Smooth muscle cell (in vitro differentiated cells): Measurements from ENCODE around the gene ST6GAL1. TPM values are rescaled to one million over a fixed set of nuclear protein-coding genes. Genes with fewer than 3 reads are reported as not detected.
"Not testable (repeated sequence)": the region's sequence is repeated elsewhere in the genome, so short reads cannot be mapped to it uniquely, and the experiment has no call there.

ENCODE experiments used
- DNase-seq: peaks from one replicate; lab custom pipeline; 2025; ENCODE audit not compliant: unreplicated experiment; lab: John Stamatoyannopoulos, UW
- H2AFZ ChIP-seq: fragments of 200-600 bp; sonication (generic); 2 replicates; pipeline ENCODE4 v1.6.0; 2016; ENCODE audit warnings: antibody characterized with exemption, low read depth, mild to moderate bottlenecking
- H3F3A ChIP-seq: fragments of 200-600 bp; sonication (generic); 2 replicates; pipeline ENCODE4 v1.6.0; 2017; ENCODE audit warnings: antibody characterized with exemption, low read depth
- H3K27ac ChIP-seq: fragments of 200-600 bp; sonication (generic); 2 replicates; pipeline ENCODE4 v1.5.1; 2016; ENCODE audit warnings: low read depth, mild to moderate bottlenecking
- H3K27me3 ChIP-seq: fragments of 200-600 bp; sonication (generic); 2 replicates; pipeline ENCODE4 v1.6.1; 2016; ENCODE audit warnings: low read depth, mild to moderate bottlenecking
- H3K36me3 ChIP-seq: fragments of 200-600 bp; sonication (generic); 2 replicates; pipeline ENCODE4 v1.5.1; 2016; ENCODE audit warnings: low read depth
- H3K4me1 ChIP-seq: fragments of 200-600 bp; sonication (generic); 2 replicates; pipeline ENCODE4 v1.5.1; 2016; ENCODE audit warnings: low read depth
- H3K4me2 ChIP-seq: fragments of 200-600 bp; sonication (generic); 2 replicates; pipeline ENCODE4 v1.6.0; 2016; ENCODE audit warnings: mild to moderate bottlenecking
- H3K4me3 ChIP-seq: fragments of 200-600 bp; sonication (generic); 2 replicates; pipeline ENCODE4 v1.5.1; 2016; ENCODE audit warnings: mild to moderate bottlenecking
- H3K79me2 ChIP-seq: fragments of 200-600 bp; sonication (generic); 2 replicates; pipeline ENCODE4 v1.6.0; 2016; ENCODE audit warnings: low read depth, mild to moderate bottlenecking
- H3K9ac ChIP-seq: fragments of 200-600 bp; sonication (generic); 2 replicates; pipeline ENCODE4 v1.6.0; 2016; ENCODE audit warnings: low read depth
- H3K9me3 ChIP-seq: fragments of 200-600 bp; sonication (generic); replicated peaks from 2 replicates; pipeline ENCODE4 v1.5.1; 2016; ENCODE audit warnings: low read depth
- H4K20me1 ChIP-seq: fragments of 200-600 bp; sonication (generic); 2 replicates; pipeline ENCODE4 v1.6.0; 2016; ENCODE audit warnings: low read depth
- CTCF ChIP-seq: fragments of 200-600 bp; sonication (generic); IDR thresholded peaks from 2 replicates; pipeline ENCODE4 v1.5.1; 2017; ENCODE audit warnings: borderline replicate concordance, mild to moderate bottlenecking, antibody characterized with exemption; ENCODE audit not compliant: insufficient read depth, poor library complexity, severe bottlenecking
- WGBS: methylation state at CpG from one replicate; pipeline ENCODE4 v1.1.7; 2016; ENCODE audit warnings: low lambda C conversion rate; 5-methylcytosine and 5-hydroxymethylcytosine counted together
- polyA plus RNA-seq: library from polyadenylated mRNA; unstranded; fragments of >200 nt; fragmentation: Nextera tagmentation; extraction: Ambion mirVana; gene quantifications from 2 replicates; pipeline ENCODE4 v1.2.1, GENCODE V29; 2016
- total RNA-seq: library from RNA; depleted of rRNA; stranded (reverse); fragments of >200 nt; gene quantifications from 2 replicates; pipeline ENCODE4 v1.2.3, GENCODE V29; 2014

ST6GAL1 gene
- total and polyA plus RNA-seq, 2 experiments from 2014 or later: 3.5 to 8.9 TPM

GRCh38 chr3:186953011-186953487, 22.7 kb downstream of the ST6GAL1 start:
- Histone ChIP-seq H3K27me3 (no peaks in the 10 kb centered on the region), H3K9ac (no peak overlapping the region), H3K9me3 (no peaks in the 10 kb centered on the region), H3K4me3 (no peak overlapping the region), H3K79me2 (no peaks in the 10 kb centered on the region), H3K4me1 (peaks cover 9% of the 10 kb centered on the region), H3K36me3 (no peaks in the 10 kb centered on the region), H3F3A (peaks cover 5% of the 10 kb centered on the region), H3K4me2 (no peak overlapping the region), H3K27ac (peak overlapping the region; percentile 48), H4K20me1 (no peaks in the 10 kb centered on the region), H2AFZ (peak overlapping the region; percentile 12)
- 63% methylated on average over 4 of the region's 4 CpGs for WGBS
- TF ChIP-seq CTCF: no peak
- DNase-seq: no peak

GRCh38 chr3:186953992-186954699, 23.8 kb downstream of the ST6GAL1 start:
- not testable (repeated sequence) for H3K27me3 ChIP-seq, H3K9me3 ChIP-seq
- WGBS: 64% methylated on average over 6 of the region's 6 CpGs

GRCh38 chr3:186955898-186956696, 25.8 kb downstream of the ST6GAL1 start:
- H3K9ac ChIP-seq: no peak overlapping the region
- H3K4me3 ChIP-seq: no peak overlapping the region
- H3K9me3 ChIP-seq: no peaks in the 10 kb centered on the region
- peaks cover 9% of the 10 kb centered on the region for H3K4me1 ChIP-seq
- no peaks in the 10 kb centered on the region for H3K36me3 ChIP-seq
- H4K20me1 ChIP-seq: no peaks in the 10 kb centered on the region
- peak overlapping the region; percentile 10 for H3K4me2 ChIP-seq
- DNase-seq: no peak
- no peak overlapping the region for H2AFZ ChIP-seq
- no peaks in the 10 kb centered on the region for H3K27me3 ChIP-seq
- TF ChIP-seq CTCF: no peak
- no peaks in the 10 kb centered on the region for H3K79me2 ChIP-seq
- WGBS: 36% methylated on average over 9 of the region's 9 CpGs
- H3F3A ChIP-seq: peaks cover 5% of the 10 kb centered on the region
- H3K27ac ChIP-seq: peak overlapping the region; percentile 7

More at GRCh38 chr3:186953992-186954699, 23.8 kb downstream of the ST6GAL1 start:
- H3K36me3 ChIP-seq, H3K79me2 ChIP-seq, H3K27ac ChIP-seq, H3K4me1 ChIP-seq, H2AFZ ChIP-seq, H4K20me1 ChIP-seq, DNase-seq, H3F3A ChIP-seq, H3K4me3 ChIP-seq, H3K4me2 ChIP-seq, H3K9ac ChIP-seq: not testable (repeated sequence)

- no peak for TF ChIP-seq CTCF
These were observed 28.8 kb downstream of the ST6GAL1 start for GRCh38 chr3:186959029-186959624.

More at GRCh38 chr3:186959029-186959624, 28.8 kb downstream of the ST6GAL1 start:
- Histone ChIP-seq H3K27me3 (no peaks in the 10 kb centered on the region), H3K9ac (no peak overlapping the region), H3F3A (no peaks in the 10 kb centered on the region), H3K36me3 (no peaks in the 10 kb centered on the region), H3K4me2 (no peak overlapping the region), H3K4me3 (no peak overlapping the region), H3K27ac (no peak overlapping the region), H3K79me2 (no peaks in the 10 kb centered on the region), H3K4me1 (peaks cover 13% of the 10 kb centered on the region), H2AFZ (no peak overlapping the region), H3K9me3 (no peaks in the 10 kb centered on the region), H4K20me1 (no peaks in the 10 kb centered on the region)
- DNase-seq: no peak
- WGBS: 90% methylated on average over 3 of the region's 3 CpGs
